ENCODE measurements around the gene COLGALT1. TPM values are rescaled to one million over a fixed set of nuclear protein-coding genes. Genes with fewer than 3 reads are reported as not detected.

The COLGALT1 gene
- total RNA-seq, 1 experiment from 2014 or later: 48.5 TPM

GRCh38 chr19:17554968-17555479 lies 425 bp upstream of the COLGALT1 start:
- peak overlapping the region in 1 of 3 experiments; percentile 65; a peak in 1 of 7 replicates for H3K27ac Mint-ChIP-seq
- DNase-seq: no peak

More at GRCh38 chr19:17554968-17555479, 425 bp upstream of the COLGALT1 start:
- Mint-ChIP-seq H3K4me1 (peaks cover 12 to 14% of the 10 kb centered on the region in 2 experiments), H3K9me3 (no peaks in the 10 kb centered on the region), H3K27me3 (ENCODE audit: low read depth) (peaks cover 6% of the 10 kb centered on the region), H3K36me3 (ENCODE audit: insufficient read depth in 1 of 3, low read depth in 3 of 3) (peaks cover 6 to 14% (median 10%) of the 10 kb centered on the region in 3 experiments; a peak in 6 of 7 replicates), H3K4me3 (peak overlapping the region; percentile 69 to 79)
- Histone ChIP-seq H3K9ac (ENCODE audit: extremely low read depth, insufficient read length, low read length) (no peak overlapping the region), H3K23me2 (ENCODE audit: insufficient read length, low read depth, low read length, poor library complexity, severe bottlenecking) (peaks cover 8% of the 10 kb centered on the region), H2BK15ac (ENCODE audit: low read depth, low read length) (no peak overlapping the region), H3K4me1 (ENCODE audit: insufficient read depth, low read length) (no peaks in the 10 kb centered on the region; the same call in 1 of the 2 replicates), H3K9me3 (ENCODE audit: control insufficient read depth, low read depth, low read length) (no peaks in the 10 kb centered on the region), H2BK120ac (ENCODE audit: low read depth, low read length, poor library complexity, severe bottlenecking) (no peak overlapping the region), H3K4me2 (ENCODE audit: insufficient read depth, insufficient read length, low read length) (peak overlapping the region; percentile 34), H3K27me3 (ENCODE audit: insufficient read depth, low read length) (no peaks in the 10 kb centered on the region), H3K23ac (ENCODE audit: insufficient read length, low read depth, low read length) (no peak overlapping the region), H2AFZ (ENCODE audit: low read length) (no peak overlapping the region), H4K5ac (ENCODE audit: insufficient read length, low read depth, low read length) (no peak overlapping the region), H3K14ac (ENCODE audit: insufficient read depth, low read length) (no peak overlapping the region), H3K79me2 (ENCODE audit: insufficient read depth, low read length) (no peaks in the 10 kb centered on the region), H2BK12ac (ENCODE audit: insufficient read length, low read depth, low read length) (no peak overlapping the region), H3K4ac (ENCODE audit: low read depth, low read length) (no peak overlapping the region), H3K79me1 (ENCODE audit: insufficient read depth, low read depth, low read length, poor library complexity, severe bottlenecking) (no peaks in the 10 kb centered on the region), H3K56ac (ENCODE audit: insufficient read length, low read depth, low read length) (no peak overlapping the region), H3K18ac (ENCODE audit: insufficient read length, low read depth, low read length) (no peak overlapping the region), H4K91ac (ENCODE audit: insufficient read length, low read depth, low read length) (no peak overlapping the region), H4K8ac (replicated peaks; ENCODE audit: insufficient read length, low read depth, low read length) (no peak overlapping the region), H2BK5ac (ENCODE audit: insufficient read length, low read length) (no peak overlapping the region), H2AK5ac (ENCODE audit: insufficient read length, low read length) (no peak overlapping the region), H3K27ac (ENCODE audit: insufficient read length, low read depth, low read length) (no peak overlapping the region), H3T11ph (ENCODE audit: low read length) (no peak overlapping the region), H4K20me1 (ENCODE audit: control insufficient read depth, insufficient read depth, insufficient read length) (peaks cover 3% of the 10 kb centered on the region), H2BK20ac (ENCODE audit: low read depth, low read length, poor library complexity, severe bottlenecking) (no peak overlapping the region)
- TF ChIP-seq, protein P1, sequence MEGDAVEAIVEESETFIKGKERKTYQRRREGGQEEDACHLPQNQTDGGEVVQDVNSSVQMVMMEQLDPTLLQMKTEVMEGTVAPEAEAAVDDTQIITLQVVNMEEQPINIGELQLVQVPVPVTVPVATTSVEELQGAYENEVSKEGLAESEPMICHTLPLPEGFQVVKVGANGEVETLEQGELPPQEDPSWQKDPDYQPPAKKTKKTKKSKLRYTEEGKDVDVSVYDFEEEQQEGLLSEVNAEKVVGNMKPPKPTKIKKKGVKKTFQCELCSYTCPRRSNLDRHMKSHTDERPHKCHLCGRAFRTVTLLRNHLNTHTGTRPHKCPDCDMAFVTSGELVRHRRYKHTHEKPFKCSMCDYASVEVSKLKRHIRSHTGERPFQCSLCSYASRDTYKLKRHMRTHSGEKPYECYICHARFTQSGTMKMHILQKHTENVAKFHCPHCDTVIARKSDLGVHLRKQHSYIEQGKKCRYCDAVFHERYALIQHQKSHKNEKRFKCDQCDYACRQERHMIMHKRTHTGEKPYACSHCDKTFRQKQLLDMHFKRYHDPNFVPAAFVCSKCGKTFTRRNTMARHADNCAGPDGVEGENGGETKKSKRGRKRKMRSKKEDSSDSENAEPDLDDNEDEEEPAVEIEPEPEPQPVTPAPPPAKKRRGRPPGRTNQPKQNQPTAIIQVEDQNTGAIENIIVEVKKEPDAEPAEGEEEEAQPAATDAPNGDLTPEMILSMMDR (conservative IDR thresholded peaks at IDR 0.05): no peak
- no CpG with 5 or more reads among the region's 19 CpGs for WGBS (ENCODE audit: extremely low coverage, insufficient read length, low lambda C conversion rate)
